ENCODE results near the gene CD82. TPM values are rescaled to one million over a fixed set of nuclear protein-coding genes. Genes with fewer than 3 reads are reported as not detected.

CD82 gene
- total RNA-seq, 5 donors from 2014 or later (not counting 1 experiment from before 2014, with no cell fraction given) = 53.4 to 99.6 (median 69.0) TPM

GRCh38 chr11:44527476-44527875 is 38.0 kb upstream of the CD82 start:
- Histone ChIP-seq H3K4me3 (ENCODE audit: control insufficient read depth in 1 of 2, extremely low read depth in 1 of 2, low read length in 1 of 2) (no peak overlapping the region), H3K9me3 (no peaks in the 10 kb centered on the region), H3K4me1 (ENCODE audit: control insufficient read depth in 1 of 2, extremely low read depth in 1 of 2, insufficient read depth in 2 of 2, low read length in 2 of 2) (peaks cover 0 to 3% of the 10 kb centered on the region in 2 experiments), H3K27me3 (replicated peaks in 1 of 2; ENCODE audit: control insufficient read depth in 2 of 2, extremely low read depth in 1 of 2, insufficient read depth in 2 of 2, low read length in 1 of 2) (peaks cover 0 to 34% of the 10 kb centered on the region in 2 experiments), H3K27ac (ENCODE audit: low read length) (no peak overlapping the region), H3K36me3 (ENCODE audit: control insufficient read depth in 2 of 2, extremely low read depth in 1 of 2, insufficient read depth in 1 of 2, low read length in 1 of 2) (no peaks in the 10 kb centered on the region)
- DNase-seq = no peak
- H3K27ac Mint-ChIP-seq = no peak overlapping the region
- no peaks in the 10 kb centered on the region for H3K9me3 Mint-ChIP-seq
- ATAC-seq (replicated peaks in 1 of 4) = no peak
- POLR2A ChIA-PET = no interaction called here
- no peak overlapping the region for H3K4me3 Mint-ChIP-seq
- WGBS (ENCODE audit: insufficient coverage) = 88% methylated on average over 6 of the region's 10 CpGs
- CTCF ChIA-PET = no interaction called here
- peaks cover 3 to 8% of the 10 kb centered on the region in 2 donors for H3K27me3 Mint-ChIP-seq
- H3K36me3 Mint-ChIP-seq = no peaks in the 10 kb centered on the region
- peaks cover 11 to 22% (median 14%) of the 10 kb centered on the region in 3 donors for H3K4me1 Mint-ChIP-seq

GRCh38 chr11:44528103-44528502 is 37.4 kb upstream of the CD82 start:
- Histone ChIP-seq H3K27me3 (replicated peaks in 1 of 2; ENCODE audit: control insufficient read depth in 2 of 2, extremely low read depth in 1 of 2, insufficient read depth in 2 of 2, low read length in 1 of 2) (peaks cover 0 to 34% of the 10 kb centered on the region in 2 experiments), H3K4me3 (ENCODE audit: control insufficient read depth in 1 of 2, extremely low read depth in 1 of 2, low read length in 1 of 2) (no peak overlapping the region), H3K9me3 (no peaks in the 10 kb centered on the region), H3K36me3 (ENCODE audit: control insufficient read depth in 2 of 2, extremely low read depth in 1 of 2, insufficient read depth in 1 of 2, low read length in 1 of 2) (no peaks in the 10 kb centered on the region), H3K4me1 (ENCODE audit: control insufficient read depth in 1 of 2, extremely low read depth in 1 of 2, insufficient read depth in 2 of 2, low read length in 2 of 2) (peaks cover 0 to 3% of the 10 kb centered on the region in 2 experiments), H3K27ac (ENCODE audit: low read length) (no peak overlapping the region)
- ChIA-PET CTCF (no interaction called here), POLR2A (no interaction called here)
- Mint-ChIP-seq H3K4me3 (no peak overlapping the region), H3K36me3 (no peaks in the 10 kb centered on the region), H3K4me1 (peaks cover 11 to 22% (median 14%) of the 10 kb centered on the region in 3 donors), H3K27me3 (peaks cover 3 to 8% of the 10 kb centered on the region in 2 donors), H3K27ac (no peak overlapping the region), H3K9me3 (no peaks in the 10 kb centered on the region)
- ATAC-seq (replicated peaks in 1 of 4) (no peak), DNase-seq (no peak)
- WGBS (ENCODE audit: insufficient coverage) = 91% methylated on average over 4 of the region's 8 CpGs

- Histone ChIP-seq H3K9me3 (no peaks in the 10 kb centered on the region), H3K36me3 (ENCODE audit: control insufficient read depth in 2 of 2, extremely low read depth in 1 of 2, insufficient read depth in 1 of 2, low read length in 1 of 2) (no peaks in the 10 kb centered on the region), H3K4me1 (ENCODE audit: control insufficient read depth in 1 of 2, extremely low read depth in 1 of 2, insufficient read depth in 2 of 2, low read length in 2 of 2) (peaks cover 0 to 3% of the 10 kb centered on the region in 2 experiments), H3K4me3 (ENCODE audit: control insufficient read depth in 1 of 2, extremely low read depth in 1 of 2, low read length in 1 of 2) (no peak overlapping the region), H3K27me3 (replicated peaks in 1 of 2; ENCODE audit: control insufficient read depth in 2 of 2, extremely low read depth in 1 of 2, insufficient read depth in 2 of 2, low read length in 1 of 2) (peaks cover 0 to 32% of the 10 kb centered on the region in 2 experiments), H3K27ac (ENCODE audit: low read length) (no peak overlapping the region)
- H3K27ac Mint-ChIP-seq = no peak overlapping the region
- no peak for ATAC-seq (replicated peaks in 1 of 4)
- ChIA-PET POLR2A (no interaction called here), CTCF (no interaction called here)
- H3K9me3 Mint-ChIP-seq = no peaks in the 10 kb centered on the region
- H3K4me3 Mint-ChIP-seq = no peak overlapping the region
- peaks cover 11 to 22% (median 14%) of the 10 kb centered on the region in 3 donors for H3K4me1 Mint-ChIP-seq
- H3K27me3 Mint-ChIP-seq = peaks cover 3 to 8% of the 10 kb centered on the region in 2 donors
- DNase-seq = no peak
- 75% methylated on average over 1 of the region's 2 CpGs for WGBS (ENCODE audit: insufficient coverage)
- no peaks in the 10 kb centered on the region for H3K36me3 Mint-ChIP-seq
Measured at GRCh38 chr11:44528581-44528980, 36.9 kb upstream of the CD82 start.

DNA sequence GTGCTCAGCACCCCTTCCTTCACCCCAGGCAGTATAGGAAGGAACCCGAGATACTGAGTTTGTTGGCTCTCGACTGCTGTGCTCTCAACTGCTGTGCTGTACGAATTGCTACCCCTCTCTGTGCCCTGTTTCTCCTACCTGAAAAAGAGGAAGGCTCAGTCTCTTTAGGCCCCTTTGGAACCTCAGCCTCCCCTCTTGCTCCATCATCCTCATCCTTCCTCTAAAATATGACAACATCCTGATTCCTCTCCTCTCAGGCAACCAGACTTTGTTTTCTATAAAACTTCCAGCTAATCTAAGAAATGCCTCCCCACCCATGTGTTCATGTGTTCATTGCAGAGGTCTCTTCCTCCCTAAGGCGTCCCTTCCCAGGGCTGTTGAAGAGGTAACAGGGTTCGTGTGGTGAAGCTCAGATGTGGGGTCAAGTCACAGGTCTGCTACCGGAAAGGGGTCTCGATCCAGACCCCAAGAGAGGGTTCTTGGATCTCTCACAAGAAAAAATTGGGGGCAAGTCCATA is 35.5 kb upstream of the CD82 start:
- Mint-ChIP-seq H3K9me3 (no peaks in the 10 kb centered on the region), H3K36me3 (no peaks in the 10 kb centered on the region), H3K27ac (no peak overlapping the region), H3K4me1 (peaks cover 11 to 19% (median 11%) of the 10 kb centered on the region in 3 donors), H3K27me3 (peaks cover 3 to 9% of the 10 kb centered on the region in 2 donors), H3K4me3 (no peak overlapping the region)
- ChIA-PET POLR2A (no interaction called here), CTCF (no interaction called here)
- Histone ChIP-seq H3K36me3 (ENCODE audit: control insufficient read depth in 2 of 2, extremely low read depth in 1 of 2, insufficient read depth in 1 of 2, low read length in 1 of 2) (no peaks in the 10 kb centered on the region), H3K4me3 (ENCODE audit: control insufficient read depth in 1 of 2, extremely low read depth in 1 of 2, low read length in 1 of 2) (no peak overlapping the region), H3K9me3 (no peaks in the 10 kb centered on the region), H3K27me3 (replicated peaks in 1 of 2; ENCODE audit: control insufficient read depth in 2 of 2, extremely low read depth in 1 of 2, insufficient read depth in 2 of 2, low read length in 1 of 2) (peaks cover 0 to 25% of the 10 kb centered on the region in 2 experiments), H3K4me1 (ENCODE audit: control insufficient read depth in 1 of 2, extremely low read depth in 1 of 2, insufficient read depth in 2 of 2, low read length in 2 of 2) (peaks cover 0 to 3% of the 10 kb centered on the region in 2 experiments), H3K27ac (ENCODE audit: low read length) (no peak overlapping the region)
- DNase-seq (no peak), ATAC-seq (replicated peaks in 1 of 4) (no peak)
- 94% methylated on average over 5 of the region's 7 CpGs for WGBS (ENCODE audit: insufficient coverage)

- CTCF ChIA-PET = interaction anchor here in 1 of 2 donors (0.8 kb wide), 1 partner anchor 408 kb away, joined by 3 read pairs; no protein-coding TSS in a partner anchor
- DNase-seq = no peak
Measured at GRCh38 chr11:44530413-44531115, 34.9 kb upstream of the CD82 start.

DNA sequence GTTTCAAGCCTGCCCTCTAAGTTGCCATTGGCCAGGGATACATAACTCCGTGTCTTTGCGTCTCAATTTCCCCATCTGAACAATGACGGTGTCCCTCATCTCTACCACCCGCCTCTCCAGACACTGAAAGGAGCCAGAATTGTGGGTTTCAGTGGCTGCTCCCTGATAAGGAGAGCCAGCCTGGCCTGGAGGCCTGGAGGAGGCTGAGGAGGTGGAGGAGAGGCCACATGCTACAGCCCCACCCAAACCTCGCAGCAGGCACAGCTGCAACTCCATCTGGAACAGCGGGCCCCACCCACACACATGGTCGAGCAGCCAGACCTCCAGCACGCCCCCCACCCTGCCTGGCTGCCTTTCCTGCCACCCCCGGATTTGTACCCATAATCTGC is 34.4 kb upstream of the CD82 start:
- POLR2A ChIA-PET = no interaction called here
- DNase-seq = no peak
- peaks cover 0 to 20% of the 10 kb centered on the region in 2 experiments for H3K27me3 ChIP-seq (replicated peaks in 1 of 2; ENCODE audit: control insufficient read depth in 2 of 2, extremely low read depth in 1 of 2, insufficient read depth in 2 of 2, low read length in 1 of 2)
- H3K27ac ChIP-seq (ENCODE audit: low read length) = no peak overlapping the region
- Mint-ChIP-seq H3K9me3 (no peaks in the 10 kb centered on the region), H3K27me3 (peaks cover 0 to 3% of the 10 kb centered on the region in 2 donors), H3K36me3 (no peaks in the 10 kb centered on the region), H3K27ac (no peak overlapping the region), H3K4me3 (no peak overlapping the region), H3K4me1 (peaks cover 11 to 19% (median 11%) of the 10 kb centered on the region in 3 donors)
- H3K4me3 ChIP-seq (ENCODE audit: control insufficient read depth in 1 of 2, extremely low read depth in 1 of 2, low read length in 1 of 2) = no peak overlapping the region
- no peaks in the 10 kb centered on the region for H3K36me3 ChIP-seq (ENCODE audit: control insufficient read depth in 2 of 2, extremely low read depth in 1 of 2, insufficient read depth in 1 of 2, low read length in 1 of 2)
- 48% methylated on average over 5 of the region's 9 CpGs for WGBS (ENCODE audit: insufficient coverage)
- CTCF ChIA-PET = interaction anchor here in 1 of 2 donors (0.8 kb wide), 1 partner anchor 407 kb away, joined by 3 read pairs; no protein-coding TSS in a partner anchor
- no peaks in the 10 kb centered on the region for H3K9me3 ChIP-seq
- ATAC-seq (replicated peaks in 1 of 4) = no peak
- peaks cover 0 to 3% of the 10 kb centered on the region in 2 experiments for H3K4me1 ChIP-seq (ENCODE audit: control insufficient read depth in 1 of 2, extremely low read depth in 1 of 2, insufficient read depth in 2 of 2, low read length in 2 of 2)

More at GRCh38 chr11:44530413-44531115, 34.9 kb upstream of the CD82 start:
- peaks cover 0 to 21% of the 10 kb centered on the region in 2 experiments for H3K27me3 ChIP-seq (replicated peaks in 1 of 2; ENCODE audit: control insufficient read depth in 2 of 2, extremely low read depth in 1 of 2, insufficient read depth in 2 of 2, low read length in 1 of 2)
- H3K4me1 ChIP-seq (ENCODE audit: control insufficient read depth in 1 of 2, extremely low read depth in 1 of 2, insufficient read depth in 2 of 2, low read length in 2 of 2) = peaks cover 0 to 3% of the 10 kb centered on the region in 2 experiments
- no peaks in the 10 kb centered on the region for H3K36me3 ChIP-seq (ENCODE audit: control insufficient read depth in 2 of 2, extremely low read depth in 1 of 2, insufficient read depth in 1 of 2, low read length in 1 of 2)
- H3K27ac ChIP-seq (ENCODE audit: low read length) = no peak overlapping the region
- ATAC-seq (replicated peaks in 1 of 4) = peak in 3 of 4 experiments; percentile 50 to 79 (median 76)
- H3K27me3 Mint-ChIP-seq = peaks cover 2 to 6% of the 10 kb centered on the region in 2 donors
- H3K9me3 ChIP-seq = no peaks in the 10 kb centered on the region
- H3K9me3 Mint-ChIP-seq = no peaks in the 10 kb centered on the region
- POLR2A ChIA-PET = no interaction called here
- H3K4me3 ChIP-seq (ENCODE audit: control insufficient read depth in 1 of 2, extremely low read depth in 1 of 2, low read length in 1 of 2) = no peak overlapping the region
- 73% methylated on average over 7 of the region's 9 CpGs for WGBS (ENCODE audit: insufficient coverage)
- no peaks in the 10 kb centered on the region for H3K36me3 Mint-ChIP-seq
- no peak overlapping the region for H3K4me3 Mint-ChIP-seq
- H3K4me1 Mint-ChIP-seq = peaks cover 11 to 19% (median 11%) of the 10 kb centered on the region in 3 donors
- peak overlapping the region in 1 of 2 donors; percentile 4 for H3K27ac Mint-ChIP-seq
